ENCODE measurements around the gene FOXP4. TPM values are rescaled to one million over a fixed set of nuclear protein-coding genes. Genes with fewer than 3 reads are reported as not detected.

The FOXP4 gene
- total RNA-seq, 3 donors from 2014 or later (not counting 1 experiment from before 2014, with no cell fraction given) = 11.2 to 21.1 (median 14.7) TPM

DNA sequence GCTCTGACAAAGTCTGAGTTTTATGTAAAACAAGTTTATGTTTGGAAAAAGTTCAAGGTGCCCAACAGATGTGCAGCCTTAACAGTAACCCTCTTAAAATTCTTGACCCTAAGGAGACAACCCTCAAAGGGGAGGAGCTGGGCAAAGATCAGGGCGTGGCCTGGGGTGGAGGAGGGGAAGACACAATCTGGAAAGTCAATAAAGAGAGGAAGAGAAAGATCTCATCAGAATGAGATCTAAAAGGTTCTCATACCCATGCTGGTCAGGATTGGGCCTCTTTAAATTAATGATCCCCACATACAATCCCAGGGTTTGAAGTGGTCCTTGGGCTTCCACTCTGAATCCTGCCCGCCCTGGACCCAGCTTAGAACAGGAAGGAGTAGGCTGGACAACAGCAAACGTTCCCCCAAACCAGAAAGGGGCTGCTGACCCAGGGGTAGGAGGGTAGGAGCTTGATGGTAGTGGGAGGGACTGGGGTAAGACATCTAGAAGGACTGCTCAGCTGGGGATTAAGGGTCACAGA, 33.0 kb downstream of the FOXP4 start:
- H3K9me3 ChIP-seq (ENCODE audit: control insufficient read depth, insufficient read depth, low read length) = no peaks in the 10 kb centered on the region
- Mint-ChIP-seq H3K36me3 (no peaks in the 10 kb centered on the region), H3K27me3 (ENCODE audit: low read depth in 2 of 2) (no peaks in the 10 kb centered on the region), H3K27ac (no peak overlapping the region), H3K9me3 (no peaks in the 10 kb centered on the region), H3K4me1 (peaks cover 7 to 29% of the 10 kb centered on the region in 2 donors), H3K4me3 (no peak overlapping the region)
- TF ChIP-seq, protein P1, sequence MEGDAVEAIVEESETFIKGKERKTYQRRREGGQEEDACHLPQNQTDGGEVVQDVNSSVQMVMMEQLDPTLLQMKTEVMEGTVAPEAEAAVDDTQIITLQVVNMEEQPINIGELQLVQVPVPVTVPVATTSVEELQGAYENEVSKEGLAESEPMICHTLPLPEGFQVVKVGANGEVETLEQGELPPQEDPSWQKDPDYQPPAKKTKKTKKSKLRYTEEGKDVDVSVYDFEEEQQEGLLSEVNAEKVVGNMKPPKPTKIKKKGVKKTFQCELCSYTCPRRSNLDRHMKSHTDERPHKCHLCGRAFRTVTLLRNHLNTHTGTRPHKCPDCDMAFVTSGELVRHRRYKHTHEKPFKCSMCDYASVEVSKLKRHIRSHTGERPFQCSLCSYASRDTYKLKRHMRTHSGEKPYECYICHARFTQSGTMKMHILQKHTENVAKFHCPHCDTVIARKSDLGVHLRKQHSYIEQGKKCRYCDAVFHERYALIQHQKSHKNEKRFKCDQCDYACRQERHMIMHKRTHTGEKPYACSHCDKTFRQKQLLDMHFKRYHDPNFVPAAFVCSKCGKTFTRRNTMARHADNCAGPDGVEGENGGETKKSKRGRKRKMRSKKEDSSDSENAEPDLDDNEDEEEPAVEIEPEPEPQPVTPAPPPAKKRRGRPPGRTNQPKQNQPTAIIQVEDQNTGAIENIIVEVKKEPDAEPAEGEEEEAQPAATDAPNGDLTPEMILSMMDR (IDR thresholded peaks at IDR 0.05) = no peak
- peaks cover 4% of the 10 kb centered on the region for H3K36me3 ChIP-seq (ENCODE audit: control insufficient read depth, insufficient read depth, low read length)
- intact Hi-C loops (cut with micrococcal nuclease) = no loop called here
- no peak overlapping the region for H3K4me3 ChIP-seq (ENCODE audit: low read length)
- no peak for ATAC-seq
- H3K27me3 ChIP-seq (ENCODE audit: control insufficient read depth, insufficient read depth, low read length) = no peaks in the 10 kb centered on the region
- no peak overlapping the region for H3K27ac ChIP-seq (ENCODE audit: low read length)
- WGBS (ENCODE audit: insufficient coverage) = 77% methylated on average over 3 of the region's 3 CpGs
- no peak for DNase-seq
- H3K4me1 ChIP-seq (ENCODE audit: control insufficient read depth, insufficient read depth, low read length) = no peaks in the 10 kb centered on the region

DNA sequence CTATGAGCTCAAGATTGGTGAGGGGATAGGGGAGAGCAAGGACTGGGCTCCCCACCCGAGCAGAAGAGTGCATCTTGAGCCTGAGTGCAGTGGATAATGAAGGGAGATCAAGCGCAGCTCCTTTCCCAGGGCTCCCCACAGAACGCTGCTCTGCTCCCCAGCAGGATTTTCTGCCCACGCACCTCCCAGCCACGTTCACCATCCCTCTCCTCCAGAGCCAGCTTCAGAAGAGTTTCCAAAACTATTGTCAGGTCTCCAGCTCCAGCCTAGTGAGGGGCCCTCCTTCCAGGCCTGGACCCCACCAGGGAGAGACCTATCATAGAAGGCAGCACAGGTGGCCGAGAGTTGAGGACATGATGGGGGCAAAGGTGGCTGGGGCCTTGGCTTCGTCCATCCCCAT, 34.5 kb downstream of the FOXP4 start:
- no peaks in the 10 kb centered on the region for H3K27me3 Mint-ChIP-seq (ENCODE audit: low read depth in 2 of 2)
- ATAC-seq (no peak), DNase-seq (no peak)
- H3K4me1 Mint-ChIP-seq = peaks cover 10 to 38% of the 10 kb centered on the region in 2 donors
- H3K36me3 ChIP-seq (ENCODE audit: control insufficient read depth, insufficient read depth, low read length) = peaks cover 4% of the 10 kb centered on the region
- H3K4me1 ChIP-seq (ENCODE audit: control insufficient read depth, insufficient read depth, low read length) = peaks cover 6% of the 10 kb centered on the region
- H3K27me3 ChIP-seq (ENCODE audit: control insufficient read depth, insufficient read depth, low read length) = no peaks in the 10 kb centered on the region
- no peak overlapping the region for H3K4me3 Mint-ChIP-seq
- intact Hi-C loops (cut with micrococcal nuclease) = no loop called here
- H3K36me3 Mint-ChIP-seq = no peaks in the 10 kb centered on the region
- no peak overlapping the region for H3K4me3 ChIP-seq (ENCODE audit: low read length)
- H3K9me3 Mint-ChIP-seq = no peaks in the 10 kb centered on the region
- H3K9me3 ChIP-seq (ENCODE audit: control insufficient read depth, insufficient read depth, low read length) = no peaks in the 10 kb centered on the region
- H3K27ac Mint-ChIP-seq = no peak overlapping the region
- TF ChIP-seq, protein P1 (IDR thresholded peaks at IDR 0.05) = no peak
- WGBS (ENCODE audit: insufficient coverage) = 81% methylated on average over 7 of the region's 7 CpGs
- H3K27ac ChIP-seq (ENCODE audit: low read length) = no peak overlapping the region

DNA sequence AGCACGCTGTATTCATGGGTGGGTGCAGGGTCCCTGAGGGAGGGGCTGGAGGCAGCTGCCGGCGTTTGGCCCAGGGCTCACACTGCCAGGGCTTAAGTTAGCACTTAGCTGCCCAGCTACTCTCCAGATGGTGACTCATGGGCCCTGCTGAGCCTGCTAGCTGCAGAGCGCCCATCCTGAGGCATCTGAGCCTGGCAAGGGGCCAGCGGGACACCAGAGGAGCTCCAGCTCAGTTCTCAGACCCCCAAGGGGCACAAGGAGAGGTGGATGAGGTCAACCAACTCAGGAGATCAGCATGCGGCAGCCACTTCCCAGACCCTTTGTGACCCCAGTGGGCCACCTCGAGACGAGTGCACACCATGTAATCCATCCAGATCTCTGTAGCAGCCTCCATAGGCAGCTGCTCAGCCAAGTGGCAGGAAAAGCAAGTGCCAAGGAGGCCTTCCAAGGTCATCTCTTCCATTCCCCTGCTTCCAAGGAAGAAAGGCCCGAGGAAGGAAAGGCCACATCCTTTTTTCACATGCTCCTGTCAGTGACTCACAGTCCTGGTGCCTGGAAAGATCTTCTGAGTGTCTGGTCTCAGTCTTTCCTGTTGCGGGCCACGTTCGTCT, 35.3 kb downstream of the FOXP4 start:
- Histone ChIP-seq H3K27me3 (ENCODE audit: control insufficient read depth, insufficient read depth, low read length) (no peaks in the 10 kb centered on the region), H3K36me3 (ENCODE audit: control insufficient read depth, insufficient read depth, low read length) (peaks cover 4% of the 10 kb centered on the region), H3K4me3 (ENCODE audit: low read length) (no peak overlapping the region), H3K27ac (ENCODE audit: low read length) (no peak overlapping the region), H3K9me3 (ENCODE audit: control insufficient read depth, insufficient read depth, low read length) (no peaks in the 10 kb centered on the region), H3K4me1 (ENCODE audit: control insufficient read depth, insufficient read depth, low read length) (peaks cover 8% of the 10 kb centered on the region)
- intact Hi-C loops (cut with micrococcal nuclease) = no loop called here
- TF ChIP-seq, protein P1 (IDR thresholded peaks at IDR 0.05) = no peak
- H3K9me3 Mint-ChIP-seq = no peaks in the 10 kb centered on the region
- no peaks in the 10 kb centered on the region for H3K27me3 Mint-ChIP-seq (ENCODE audit: low read depth in 2 of 2)
- no peaks in the 10 kb centered on the region for H3K36me3 Mint-ChIP-seq
- ATAC-seq (no peak), DNase-seq (no peak)
- no peak overlapping the region for H3K4me3 Mint-ChIP-seq
- H3K4me1 Mint-ChIP-seq = peaks cover 14 to 38% of the 10 kb centered on the region in 2 donors
- WGBS (ENCODE audit: insufficient coverage) = 92% methylated on average over 12 of the region's 12 CpGs
- H3K27ac Mint-ChIP-seq = no peak overlapping the region

DNA sequence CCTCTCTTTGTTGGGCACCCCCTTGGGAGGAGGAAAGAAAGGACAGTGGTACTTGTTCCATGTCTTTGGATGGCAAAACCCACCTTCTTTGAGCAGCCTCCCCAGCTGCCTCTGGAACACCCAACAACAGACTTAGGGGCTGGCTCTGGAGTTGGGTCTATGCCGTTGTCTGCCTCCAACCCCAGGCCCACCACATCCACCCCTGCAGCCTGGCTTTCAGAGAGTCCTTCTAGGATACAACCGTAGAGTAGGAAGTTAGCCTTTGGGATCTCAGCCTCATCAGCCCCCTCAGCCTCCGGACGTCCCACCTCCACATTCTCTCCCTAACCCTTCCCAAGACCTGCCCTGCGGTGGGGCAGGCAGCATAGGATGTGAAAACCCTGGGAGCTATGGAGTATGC, 36.4 kb downstream of the FOXP4 start:
- H3K27ac ChIP-seq (ENCODE audit: low read length) = no peak overlapping the region

More for the DNA sequence above, 36.4 kb downstream of the FOXP4 start:
- peaks cover 4% of the 10 kb centered on the region for H3K36me3 ChIP-seq (ENCODE audit: control insufficient read depth, insufficient read depth, low read length)
- ATAC-seq (no peak), DNase-seq (no peak)
- H3K4me3 Mint-ChIP-seq = no peak overlapping the region
- H3K27me3 Mint-ChIP-seq (ENCODE audit: low read depth in 2 of 2) = no peaks in the 10 kb centered on the region
- intact Hi-C loops (cut with micrococcal nuclease) = no loop called here
- H3K4me3 ChIP-seq (ENCODE audit: low read length) = no peak overlapping the region
- peaks cover 8% of the 10 kb centered on the region for H3K4me1 ChIP-seq (ENCODE audit: control insufficient read depth, insufficient read depth, low read length)
- 96% methylated on average over 5 of the region's 5 CpGs for WGBS (ENCODE audit: insufficient coverage)
- no peaks in the 10 kb centered on the region for H3K27me3 ChIP-seq (ENCODE audit: control insufficient read depth, insufficient read depth, low read length)
- no peak overlapping the region for H3K27ac Mint-ChIP-seq
- H3K9me3 Mint-ChIP-seq = no peaks in the 10 kb centered on the region
- no peaks in the 10 kb centered on the region for H3K9me3 ChIP-seq (ENCODE audit: control insufficient read depth, insufficient read depth, low read length)
- H3K4me1 Mint-ChIP-seq = peaks cover 6 to 29% of the 10 kb centered on the region in 2 donors
- H3K36me3 Mint-ChIP-seq = no peaks in the 10 kb centered on the region
- TF ChIP-seq, protein P1 (IDR thresholded peaks at IDR 0.05) = no peak
